ENCODE results near the gene SLC17A1.

Gene SLC17A1

GRCh38 chr6:25866011-25866410 is 34.2 kb upstream of the SLC17A1 start:
- Histone ChIP-seq H3K9me3 (ENCODE audit: control insufficient read depth, insufficient read depth, low read length) (no peaks in the 10 kb centered on the region), H3K4me1 (ENCODE audit: control insufficient read depth, insufficient read depth, low read length) (no peaks in the 10 kb centered on the region), H3K9ac (ENCODE audit: low read depth, low read length) (no peak overlapping the region), H3K4me3 (ENCODE audit: low read depth, low read length) (no peak overlapping the region), H3K27me3 (ENCODE audit: control insufficient read depth, insufficient read depth, low read length) (no peaks in the 10 kb centered on the region), H3K27ac (ENCODE audit: low read depth, low read length) (no peak overlapping the region), H3K36me3 (ENCODE audit: control insufficient read depth, insufficient read depth, low read length) (no peaks in the 10 kb centered on the region)

- Histone ChIP-seq H3K9me3 (ENCODE audit: control insufficient read depth, insufficient read depth, low read length) (no peaks in the 10 kb centered on the region), H3K27me3 (ENCODE audit: control insufficient read depth, insufficient read depth, low read length) (no peaks in the 10 kb centered on the region), H3K9ac (ENCODE audit: low read depth, low read length) (no peak overlapping the region), H3K4me3 (ENCODE audit: low read depth, low read length) (no peak overlapping the region), H3K36me3 (ENCODE audit: control insufficient read depth, insufficient read depth, low read length) (no peaks in the 10 kb centered on the region), H3K4me1 (ENCODE audit: control insufficient read depth, insufficient read depth, low read length) (no peaks in the 10 kb centered on the region), H3K27ac (ENCODE audit: low read depth, low read length) (no peak overlapping the region)
Observed at GRCh38 chr6:25863360-25863759, 31.5 kb upstream of the SLC17A1 start.

- Histone ChIP-seq H3K36me3 (ENCODE audit: control insufficient read depth, insufficient read depth, low read length) (no peaks in the 10 kb centered on the region), H3K27me3 (ENCODE audit: control insufficient read depth, insufficient read depth, low read length) (no peaks in the 10 kb centered on the region), H3K9me3 (ENCODE audit: control insufficient read depth, insufficient read depth, low read length) (no peaks in the 10 kb centered on the region), H3K9ac (ENCODE audit: low read depth, low read length) (no peak overlapping the region), H3K4me3 (ENCODE audit: low read depth, low read length) (no peak overlapping the region), H3K27ac (ENCODE audit: low read depth, low read length) (no peak overlapping the region), H3K4me1 (ENCODE audit: control insufficient read depth, insufficient read depth, low read length) (no peaks in the 10 kb centered on the region)
Observed at GRCh38 chr6:25862199-25862598, 30.3 kb upstream of the SLC17A1 start.

- Histone ChIP-seq H3K27me3 (ENCODE audit: control insufficient read depth, insufficient read depth, low read length) (no peaks in the 10 kb centered on the region), H3K27ac (ENCODE audit: low read depth, low read length) (no peak overlapping the region), H3K9ac (ENCODE audit: low read depth, low read length) (no peak overlapping the region)
Observed at GRCh38 chr6:25852756-25853155, 20.9 kb upstream of the SLC17A1 start.

GRCh38 chr6:25851961-25852360 is 20.1 kb upstream of the SLC17A1 start:
- no peaks in the 10 kb centered on the region for H3K36me3 ChIP-seq (ENCODE audit: control insufficient read depth, insufficient read depth, low read length)
- no peaks in the 10 kb centered on the region for H3K27me3 ChIP-seq (ENCODE audit: control insufficient read depth, insufficient read depth, low read length)
- no peak overlapping the region for H3K4me3 ChIP-seq (ENCODE audit: low read depth, low read length)
- H3K27ac ChIP-seq (ENCODE audit: low read depth, low read length), result no peak overlapping the region
- H3K9me3 ChIP-seq (ENCODE audit: control insufficient read depth, insufficient read depth, low read length), result no peaks in the 10 kb centered on the region
- H3K4me1 ChIP-seq (ENCODE audit: control insufficient read depth, insufficient read depth, low read length), result 0 out of 2 replicates have a peak, but pooled peaks cover 7% of the 10 kb centered on the region
- no peak overlapping the region for H3K9ac ChIP-seq (ENCODE audit: low read depth, low read length)

More at GRCh38 chr6:25852756-25853155, 20.9 kb upstream of the SLC17A1 start:
- H3K4me1 ChIP-seq (ENCODE audit: control insufficient read depth, insufficient read depth, low read length), result 0 out of 2 replicates have a peak, but pooled peaks cover 7% of the 10 kb centered on the region
- H3K9me3 ChIP-seq (ENCODE audit: control insufficient read depth, insufficient read depth, low read length), result no peaks in the 10 kb centered on the region
- H3K4me3 ChIP-seq (ENCODE audit: low read depth, low read length), result no peak overlapping the region
- no peaks in the 10 kb centered on the region for H3K36me3 ChIP-seq (ENCODE audit: control insufficient read depth, insufficient read depth, low read length)

GRCh38 chr6:25844518-25844917 is 12.7 kb upstream of the SLC17A1 start:
- no peak overlapping the region for H3K4me3 ChIP-seq (ENCODE audit: low read depth, low read length)
- H3K27me3 ChIP-seq (ENCODE audit: control insufficient read depth, insufficient read depth, low read length), result no peaks in the 10 kb centered on the region
- no peak overlapping the region for H3K9ac ChIP-seq (ENCODE audit: low read depth, low read length)

GRCh38 chr6:25842526-25842925 is 10.7 kb upstream of the SLC17A1 start:
- Histone ChIP-seq H3K4me1 (ENCODE audit: control insufficient read depth, insufficient read depth, low read length) (no peaks in the 10 kb centered on the region), H3K9ac (ENCODE audit: low read depth, low read length) (no peak overlapping the region), H3K4me3 (ENCODE audit: low read depth, low read length) (no peak overlapping the region), H3K27me3 (ENCODE audit: control insufficient read depth, insufficient read depth, low read length) (no peaks in the 10 kb centered on the region), H3K9me3 (ENCODE audit: control insufficient read depth, insufficient read depth, low read length) (no peaks in the 10 kb centered on the region), H3K27ac (ENCODE audit: low read depth, low read length) (no peak overlapping the region), H3K36me3 (ENCODE audit: control insufficient read depth, insufficient read depth, low read length) (no peaks in the 10 kb centered on the region)

More at GRCh38 chr6:25844518-25844917, 12.7 kb upstream of the SLC17A1 start:
- Histone ChIP-seq H3K9me3 (ENCODE audit: control insufficient read depth, insufficient read depth, low read length) (no peaks in the 10 kb centered on the region), H3K4me1 (ENCODE audit: control insufficient read depth, insufficient read depth, low read length) (no peaks in the 10 kb centered on the region), H3K36me3 (ENCODE audit: control insufficient read depth, insufficient read depth, low read length) (no peaks in the 10 kb centered on the region), H3K27ac (ENCODE audit: low read depth, low read length) (no peak overlapping the region)

GRCh38 chr6:25835442-25836283 is 3.8 kb upstream of the SLC17A1 start:
- no peaks in the 10 kb centered on the region for H3K4me1 ChIP-seq (ENCODE audit: control insufficient read depth, insufficient read depth, low read length)
- H3K9ac ChIP-seq (ENCODE audit: low read depth, low read length), result no peak overlapping the region
- H3K27ac ChIP-seq (ENCODE audit: low read depth, low read length), result no peak overlapping the region
- H3K4me3 ChIP-seq (ENCODE audit: low read depth, low read length), result no peak overlapping the region
- no peaks in the 10 kb centered on the region for H3K36me3 ChIP-seq (ENCODE audit: control insufficient read depth, insufficient read depth, low read length)
- H3K27me3 ChIP-seq (ENCODE audit: control insufficient read depth, insufficient read depth, low read length), result no peaks in the 10 kb centered on the region
- no peaks in the 10 kb centered on the region for H3K9me3 ChIP-seq (ENCODE audit: control insufficient read depth, insufficient read depth, low read length)

GRCh38 chr6:25834950-25835349 is 3.1 kb upstream of the SLC17A1 start:
- Histone ChIP-seq H3K9me3 (ENCODE audit: control insufficient read depth, insufficient read depth, low read length) (no peaks in the 10 kb centered on the region), H3K36me3 (ENCODE audit: control insufficient read depth, insufficient read depth, low read length) (no peaks in the 10 kb centered on the region), H3K9ac (ENCODE audit: low read depth, low read length) (no peak overlapping the region), H3K27me3 (ENCODE audit: control insufficient read depth, insufficient read depth, low read length) (no peaks in the 10 kb centered on the region), H3K27ac (ENCODE audit: low read depth, low read length) (no peak overlapping the region), H3K4me3 (ENCODE audit: low read depth, low read length) (no peak overlapping the region), H3K4me1 (ENCODE audit: control insufficient read depth, insufficient read depth, low read length) (no peaks in the 10 kb centered on the region)

- Histone ChIP-seq H3K36me3 (ENCODE audit: control insufficient read depth, insufficient read depth, low read length) (no peaks in the 10 kb centered on the region), H3K4me3 (ENCODE audit: low read depth, low read length) (no peak overlapping the region), H3K27ac (ENCODE audit: low read depth, low read length) (no peak overlapping the region), H3K27me3 (ENCODE audit: control insufficient read depth, insufficient read depth, low read length) (no peaks in the 10 kb centered on the region), H3K4me1 (ENCODE audit: control insufficient read depth, insufficient read depth, low read length) (no peaks in the 10 kb centered on the region), H3K9me3 (ENCODE audit: control insufficient read depth, insufficient read depth, low read length) (no peaks in the 10 kb centered on the region), H3K9ac (ENCODE audit: low read depth, low read length) (no peak overlapping the region)
Observed at GRCh38 chr6:25833136-25833535, 1.3 kb upstream of the SLC17A1 start.

GRCh38 chr6:25832670-25833069 is 818 bp upstream of the SLC17A1 start:
- no peaks in the 10 kb centered on the region for H3K36me3 ChIP-seq (ENCODE audit: control insufficient read depth, insufficient read depth, low read length)
- H3K27ac ChIP-seq (ENCODE audit: low read depth, low read length), result no peak overlapping the region
- H3K27me3 ChIP-seq (ENCODE audit: control insufficient read depth, insufficient read depth, low read length), result no peaks in the 10 kb centered on the region
- no peak overlapping the region for H3K9ac ChIP-seq (ENCODE audit: low read depth, low read length)
- no peaks in the 10 kb centered on the region for H3K9me3 ChIP-seq (ENCODE audit: control insufficient read depth, insufficient read depth, low read length)
- H3K4me1 ChIP-seq (ENCODE audit: control insufficient read depth, insufficient read depth, low read length), result no peaks in the 10 kb centered on the region
- no peak overlapping the region for H3K4me3 ChIP-seq (ENCODE audit: low read depth, low read length)
